ENCODE data around the gene ELN. TPM values are rescaled to one million over a fixed set of nuclear protein-coding genes. Genes with fewer than 3 reads are reported as not detected.

Gene ELN
- total RNA-seq, 1 donor from 2014 or later = 0.47 TPM

GRCh38 chr7:73994761-73995160, 33.2 kb upstream of the ELN start:
- no peaks in the 10 kb centered on the region for H3F3A ChIP-seq (ENCODE audit: low read depth)
- H3K27me3 ChIP-seq = no peaks in the 10 kb centered on the region
- no peak overlapping the region for H3K9ac ChIP-seq
- no peaks in the 10 kb centered on the region for H4K20me1 ChIP-seq (ENCODE audit: low read depth)
- Mint-ChIP-seq H3K27ac (no peak overlapping the region), H3K4me3 (no peak overlapping the region), H3K36me3 (peaks cover 1% of the 10 kb centered on the region), H3K4me1 (no peaks in the 10 kb centered on the region), H3K9me3 (peaks cover 21% of the 10 kb centered on the region), H3K27me3 (ENCODE audit: insufficient read depth, low read depth) (peaks cover 7% of the 10 kb centered on the region)
- no peak overlapping the region for H3K4me3 ChIP-seq
- H3K9me3 ChIP-seq (ENCODE audit: low read depth) = no peaks in the 10 kb centered on the region
- no peak overlapping the region for H3K4me2 ChIP-seq
- no peak for DNase-seq (ENCODE audit: low spot score)
- H3K36me3 ChIP-seq = no peaks in the 10 kb centered on the region
- H3K4me1 ChIP-seq = no peaks in the 10 kb centered on the region
- no peak overlapping the region for H3K27ac ChIP-seq
- H2AFZ ChIP-seq (replicated peaks) = no peak overlapping the region
- H3K79me2 ChIP-seq (ENCODE audit: low read depth) = no peaks in the 10 kb centered on the region
- no peak for TF ChIP-seq EZH2 (IDR thresholded peaks at IDR 0.05)

- Histone ChIP-seq H3K4me1 (no peaks in the 10 kb centered on the region), H3K9ac (no peak overlapping the region), H3K9me3 (ENCODE audit: low read depth) (no peaks in the 10 kb centered on the region), H3F3A (ENCODE audit: low read depth) (no peaks in the 10 kb centered on the region), H4K20me1 (ENCODE audit: low read depth) (no peaks in the 10 kb centered on the region), H3K27ac (no peak overlapping the region), H3K4me3 (no peak overlapping the region), H2AFZ (replicated peaks) (no peak overlapping the region), H3K4me2 (no peak overlapping the region), H3K79me2 (ENCODE audit: low read depth) (no peaks in the 10 kb centered on the region), H3K27me3 (no peaks in the 10 kb centered on the region), H3K36me3 (no peaks in the 10 kb centered on the region)
- Mint-ChIP-seq H3K36me3 (peaks cover 1% of the 10 kb centered on the region), H3K4me1 (no peaks in the 10 kb centered on the region), H3K4me3 (no peak overlapping the region), H3K27ac (no peak overlapping the region), H3K9me3 (peaks cover 21% of the 10 kb centered on the region), H3K27me3 (ENCODE audit: insufficient read depth, low read depth) (peaks cover 7% of the 10 kb centered on the region)
- TF ChIP-seq EZH2 (IDR thresholded peaks at IDR 0.05) = no peak
- TF ChIP-seq, protein P1, sequence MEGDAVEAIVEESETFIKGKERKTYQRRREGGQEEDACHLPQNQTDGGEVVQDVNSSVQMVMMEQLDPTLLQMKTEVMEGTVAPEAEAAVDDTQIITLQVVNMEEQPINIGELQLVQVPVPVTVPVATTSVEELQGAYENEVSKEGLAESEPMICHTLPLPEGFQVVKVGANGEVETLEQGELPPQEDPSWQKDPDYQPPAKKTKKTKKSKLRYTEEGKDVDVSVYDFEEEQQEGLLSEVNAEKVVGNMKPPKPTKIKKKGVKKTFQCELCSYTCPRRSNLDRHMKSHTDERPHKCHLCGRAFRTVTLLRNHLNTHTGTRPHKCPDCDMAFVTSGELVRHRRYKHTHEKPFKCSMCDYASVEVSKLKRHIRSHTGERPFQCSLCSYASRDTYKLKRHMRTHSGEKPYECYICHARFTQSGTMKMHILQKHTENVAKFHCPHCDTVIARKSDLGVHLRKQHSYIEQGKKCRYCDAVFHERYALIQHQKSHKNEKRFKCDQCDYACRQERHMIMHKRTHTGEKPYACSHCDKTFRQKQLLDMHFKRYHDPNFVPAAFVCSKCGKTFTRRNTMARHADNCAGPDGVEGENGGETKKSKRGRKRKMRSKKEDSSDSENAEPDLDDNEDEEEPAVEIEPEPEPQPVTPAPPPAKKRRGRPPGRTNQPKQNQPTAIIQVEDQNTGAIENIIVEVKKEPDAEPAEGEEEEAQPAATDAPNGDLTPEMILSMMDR (IDR thresholded peaks at IDR 0.05) = no peak
- TF ChIP-seq EZH2phosphoT487 (IDR thresholded peaks at IDR 0.05) = no peak
- DNase-seq (ENCODE audit: low spot score) = no peak
Measured at GRCh38 chr7:73995330-73995729, 32.6 kb upstream of the ELN start.

DNA sequence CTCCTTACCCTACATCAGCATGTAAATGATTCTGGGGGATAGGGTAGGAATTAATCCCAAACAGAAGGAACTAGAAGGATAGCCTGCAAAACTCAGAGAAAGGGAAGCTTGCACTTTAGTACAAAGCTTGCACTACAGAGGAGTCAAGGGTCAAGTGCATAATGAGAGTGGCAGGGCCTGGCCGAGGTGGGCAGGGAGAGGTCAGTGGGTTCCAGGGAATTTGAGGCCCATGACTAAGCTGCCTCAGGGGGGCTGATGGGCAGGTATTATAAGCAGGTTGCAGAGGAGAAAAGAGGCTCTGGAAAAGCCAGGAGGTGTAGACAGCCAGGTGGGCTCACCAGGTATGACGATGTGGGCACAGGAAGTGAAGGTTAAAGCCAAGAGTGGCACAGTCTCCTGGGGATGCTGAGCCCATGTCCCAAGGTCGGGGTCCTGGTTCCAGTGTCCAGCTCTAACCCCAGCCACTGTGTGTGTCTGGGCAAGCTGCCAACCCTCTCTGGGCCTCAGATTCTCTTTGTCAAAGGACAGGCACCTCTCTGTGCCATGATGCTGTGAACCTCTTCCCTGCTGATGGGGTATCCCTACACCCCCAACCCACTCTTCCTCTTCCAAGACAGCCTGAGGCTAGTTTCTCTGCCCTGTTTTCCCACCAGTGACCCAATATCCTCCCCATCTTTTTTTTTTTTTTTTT, 32.0 kb upstream of the ELN start:
- TF ChIP-seq EZH2 (IDR thresholded peaks at IDR 0.05) = no peak
- TF ChIP-seq, protein P1 (IDR thresholded peaks at IDR 0.05) = no peak
- TF ChIP-seq EZH2phosphoT487 (IDR thresholded peaks at IDR 0.05) = no peak
- H3K4me2 ChIP-seq = no peak overlapping the region
- no peak overlapping the region for H3K27ac ChIP-seq
- H2AFZ ChIP-seq (replicated peaks) = no peak overlapping the region
- H3K4me3 ChIP-seq = no peak overlapping the region
- no peaks in the 10 kb centered on the region for H4K20me1 ChIP-seq (ENCODE audit: low read depth)
- no peaks in the 10 kb centered on the region for H3F3A ChIP-seq (ENCODE audit: low read depth)
- no peaks in the 10 kb centered on the region for H3K27me3 ChIP-seq
- no peaks in the 10 kb centered on the region for H3K4me1 ChIP-seq
- no peak overlapping the region for H3K27ac Mint-ChIP-seq
- H3K27me3 Mint-ChIP-seq (ENCODE audit: insufficient read depth, low read depth) = peaks cover 7% of the 10 kb centered on the region
- no peak overlapping the region for H3K4me3 Mint-ChIP-seq
- DNase-seq (ENCODE audit: low spot score) = no peak
- no peaks in the 10 kb centered on the region for H3K4me1 Mint-ChIP-seq
- H3K9me3 Mint-ChIP-seq = peaks cover 21% of the 10 kb centered on the region
- peaks cover 1% of the 10 kb centered on the region for H3K36me3 Mint-ChIP-seq
- H3K79me2 ChIP-seq (ENCODE audit: low read depth) = no peaks in the 10 kb centered on the region
- no peaks in the 10 kb centered on the region for H3K9me3 ChIP-seq (ENCODE audit: low read depth)
- no peak overlapping the region for H3K9ac ChIP-seq
- no peaks in the 10 kb centered on the region for H3K36me3 ChIP-seq

DNA sequence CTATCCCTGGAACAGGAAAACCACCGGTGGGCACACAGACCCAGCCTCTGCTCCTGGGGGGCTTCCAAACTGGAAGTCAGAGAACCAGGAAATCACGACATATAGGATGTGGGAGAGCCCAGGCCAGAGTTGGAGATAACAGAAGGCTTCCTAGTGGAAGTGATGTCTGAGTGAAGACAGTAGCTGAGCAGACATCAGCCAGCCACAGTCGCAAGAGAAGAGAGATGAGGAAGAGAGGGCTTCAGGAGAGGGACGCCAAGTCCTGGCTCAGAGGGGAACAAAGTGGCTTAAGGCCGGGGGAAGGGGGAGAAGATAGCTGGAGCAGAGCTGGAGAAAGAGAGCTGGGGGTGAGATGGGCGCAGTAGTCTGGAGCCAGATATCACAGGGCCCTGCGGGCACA, 30.9 kb upstream of the ELN start:
- Histone ChIP-seq H3K27ac (no peak overlapping the region), H3K9ac (no peak overlapping the region), H3K36me3 (no peaks in the 10 kb centered on the region), H2AFZ (replicated peaks) (no peak overlapping the region), H3K9me3 (ENCODE audit: low read depth) (no peaks in the 10 kb centered on the region), H3F3A (ENCODE audit: low read depth) (no peaks in the 10 kb centered on the region), H3K4me3 (no peak overlapping the region), H3K4me1 (no peaks in the 10 kb centered on the region), H3K27me3 (no peaks in the 10 kb centered on the region), H4K20me1 (ENCODE audit: low read depth) (no peaks in the 10 kb centered on the region), H3K4me2 (no peak overlapping the region), H3K79me2 (ENCODE audit: low read depth) (no peaks in the 10 kb centered on the region)
- no peak overlapping the region for H3K4me3 Mint-ChIP-seq
- H3K27ac Mint-ChIP-seq = no peak overlapping the region
- H3K36me3 Mint-ChIP-seq = peaks cover 1% of the 10 kb centered on the region
- DNase-seq (ENCODE audit: low spot score) = no peak
- H3K9me3 Mint-ChIP-seq = peaks cover 21% of the 10 kb centered on the region
- H3K27me3 Mint-ChIP-seq (ENCODE audit: insufficient read depth, low read depth) = peaks cover 7% of the 10 kb centered on the region
- no peaks in the 10 kb centered on the region for H3K4me1 Mint-ChIP-seq
- TF ChIP-seq, protein P1 (IDR thresholded peaks at IDR 0.05) = no peak
- no peak for TF ChIP-seq EZH2phosphoT487 (IDR thresholded peaks at IDR 0.05)
- no peak for TF ChIP-seq EZH2 (IDR thresholded peaks at IDR 0.05)
